ENCODE results near the gene TINAGL1. TPM values are rescaled to one million over a fixed set of nuclear protein-coding genes. Genes with fewer than 3 reads are reported as not detected.
A peak's percentile ranks its signal among the peaks of the same experiment; 100 is the strongest.

TINAGL1 gene, protein sequence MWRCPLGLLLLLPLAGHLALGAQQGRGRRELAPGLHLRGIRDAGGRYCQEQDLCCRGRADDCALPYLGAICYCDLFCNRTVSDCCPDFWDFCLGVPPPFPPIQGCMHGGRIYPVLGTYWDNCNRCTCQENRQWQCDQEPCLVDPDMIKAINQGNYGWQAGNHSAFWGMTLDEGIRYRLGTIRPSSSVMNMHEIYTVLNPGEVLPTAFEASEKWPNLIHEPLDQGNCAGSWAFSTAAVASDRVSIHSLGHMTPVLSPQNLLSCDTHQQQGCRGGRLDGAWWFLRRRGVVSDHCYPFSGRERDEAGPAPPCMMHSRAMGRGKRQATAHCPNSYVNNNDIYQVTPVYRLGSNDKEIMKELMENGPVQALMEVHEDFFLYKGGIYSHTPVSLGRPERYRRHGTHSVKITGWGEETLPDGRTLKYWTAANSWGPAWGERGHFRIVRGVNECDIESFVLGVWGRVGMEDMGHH
- not detected for total RNA-seq

GRCh38 chr1:31576201-31576669 is at the start of gene TINAGL1:
Gene TINAGL1, plus strand, starts transcription at chr1:31576515. Its CDS starts 634 bp downstream, at chr1:31577149.
- Mint-ChIP-seq H3K27ac (no peak within 1 kb of the TSS), H3K4me3 (no peak within 1 kb of the TSS), H3K36me3 (no peaks in the 10 kb centered on the region), H3K4me1 (ENCODE audit: low read depth in 2 of 2) (no peaks in the 10 kb centered on the region), H3K9me3 (no peaks in the 10 kb centered on the region), H3K27me3 (peaks cover 8 to 9% of the 10 kb centered on the region in 2 donors)
- ATAC-seq (peak in 1 of 2 donors; percentile 30), DNase-seq (ENCODE audit: low spot score) (no peak)

DNA sequence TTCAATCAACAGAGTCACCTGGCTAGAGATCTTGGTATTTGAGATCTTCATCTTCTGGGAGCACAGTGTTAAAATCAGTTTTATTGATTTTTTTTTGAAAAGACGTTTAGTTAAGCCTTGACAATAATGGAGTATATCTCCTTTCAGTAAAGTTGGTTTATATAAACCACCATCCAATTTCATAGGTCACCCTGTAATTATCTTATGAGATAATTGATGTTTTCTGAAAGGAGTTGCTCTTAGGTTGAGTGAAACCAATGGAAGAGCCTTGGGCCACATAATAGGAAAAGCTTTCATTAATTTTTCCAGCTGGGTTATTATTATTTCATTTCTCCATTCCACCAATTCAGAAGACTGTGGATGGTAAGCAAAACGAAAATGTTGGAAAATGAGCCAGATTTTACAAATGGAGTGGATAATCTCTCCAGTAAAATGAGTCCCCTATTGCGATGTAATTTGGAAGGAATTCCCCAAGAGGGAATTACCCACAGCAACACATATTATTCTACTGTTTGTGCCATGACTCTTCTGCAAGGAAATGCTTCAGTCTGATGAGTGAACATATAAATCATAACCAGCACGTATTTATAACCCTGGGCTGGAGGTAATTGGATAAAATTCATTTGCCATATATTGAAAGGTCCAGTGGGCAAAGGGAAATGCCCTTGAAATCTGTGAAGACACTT is 46.2 kb upstream of the TINAGL1 start:
- ATAC-seq = no peak

DNA sequence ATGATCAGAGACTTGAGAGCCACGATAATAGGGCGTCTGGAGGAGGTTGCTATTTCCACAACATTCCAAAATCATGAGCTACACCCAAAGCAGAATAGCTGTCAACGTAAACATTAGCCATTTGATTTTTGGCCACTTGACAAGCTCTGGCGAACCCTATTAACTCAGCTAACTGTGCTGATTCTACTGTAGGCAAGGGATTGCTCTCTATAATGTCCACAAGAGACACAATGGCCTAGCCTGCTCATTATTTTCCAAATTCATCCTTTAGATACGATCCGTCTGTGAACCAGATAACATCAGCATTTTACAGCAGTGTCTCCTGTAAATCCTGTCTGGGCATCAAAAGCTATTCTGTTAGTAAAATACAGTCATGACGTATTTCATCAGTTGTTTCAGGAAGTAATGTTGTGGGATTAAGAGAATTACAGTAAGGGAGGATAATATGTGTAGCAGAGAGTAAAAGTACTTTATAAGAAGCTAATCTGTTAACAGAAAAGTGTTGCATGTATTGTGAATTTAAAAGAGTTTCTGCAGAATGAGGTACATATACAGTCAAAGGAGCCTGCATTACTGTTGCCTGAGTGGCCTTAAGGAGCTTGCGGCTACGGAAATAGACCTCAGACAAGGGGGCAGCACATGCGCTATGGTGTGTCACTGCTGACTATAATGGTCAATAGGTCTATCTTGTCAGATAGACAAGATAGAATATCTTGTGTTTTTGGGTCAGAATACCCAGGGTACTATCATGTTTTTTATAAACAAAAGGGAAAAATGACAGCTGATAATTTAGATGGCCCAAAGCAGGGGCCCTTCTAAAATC is 44.9 kb upstream of the TINAGL1 start:
- Mint-ChIP-seq H3K4me3 (no peak overlapping the region), H3K4me1 (ENCODE audit: low read depth in 2 of 2) (peaks cover 0 to 4% of the 10 kb centered on the region in 2 donors), H3K36me3 (no peaks in the 10 kb centered on the region), H3K27ac (no peak overlapping the region), H3K27me3 (peaks cover 15 to 41% of the 10 kb centered on the region in 2 donors), H3K9me3 (no peaks in the 10 kb centered on the region)
- DNase-seq (ENCODE audit: low spot score) (no peak), ATAC-seq (no peak)

More for the DNA sequence above, 46.2 kb upstream of the TINAGL1 start:
- H3K4me1 Mint-ChIP-seq (ENCODE audit: low read depth in 2 of 2) = no peaks in the 10 kb centered on the region
- no peaks in the 10 kb centered on the region for H3K9me3 Mint-ChIP-seq
- peaks cover 14 to 41% of the 10 kb centered on the region in 2 donors for H3K27me3 Mint-ChIP-seq
- H3K27ac Mint-ChIP-seq = no peak overlapping the region
- no peak for DNase-seq (ENCODE audit: low spot score)
- no peaks in the 10 kb centered on the region for H3K36me3 Mint-ChIP-seq
- no peak overlapping the region for H3K4me3 Mint-ChIP-seq

DNA sequence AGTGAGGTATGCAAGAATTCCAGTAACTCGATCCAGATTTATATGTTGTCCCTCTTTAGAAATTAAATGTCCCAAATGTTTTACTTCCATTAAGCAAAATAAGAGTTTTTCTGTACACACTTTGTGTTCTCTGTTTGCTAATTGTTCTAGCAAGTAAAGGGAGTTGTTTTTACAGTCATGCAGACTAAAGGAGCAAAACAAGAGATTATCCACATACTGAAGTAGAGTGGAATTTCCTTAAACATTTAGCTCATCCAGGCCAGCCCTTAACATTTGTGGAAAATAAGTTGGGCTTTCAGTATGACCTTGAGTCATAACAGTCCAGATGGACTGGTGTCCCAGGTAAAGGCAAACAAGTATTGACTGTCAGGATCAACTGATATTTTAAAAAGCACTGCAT is 44.1 kb upstream of the TINAGL1 start:
- Mint-ChIP-seq H3K27ac (no peak overlapping the region), H3K9me3 (no peaks in the 10 kb centered on the region), H3K4me1 (ENCODE audit: low read depth in 2 of 2) (peaks cover 0 to 4% of the 10 kb centered on the region in 2 donors), H3K36me3 (no peaks in the 10 kb centered on the region), H3K27me3 (peaks cover 17 to 41% of the 10 kb centered on the region in 2 donors), H3K4me3 (no peak overlapping the region)
- no peak for ATAC-seq
- DNase-seq (ENCODE audit: low spot score) = no peak

GRCh38 chr1:31535561-31535960 is 40.8 kb upstream of the TINAGL1 start:
- H3K27me3 Mint-ChIP-seq = peaks cover 16 to 27% of the 10 kb centered on the region in 2 donors
- ATAC-seq (no peak), DNase-seq (ENCODE audit: low spot score) (no peak)
- no peaks in the 10 kb centered on the region for H3K36me3 Mint-ChIP-seq
- H3K9me3 Mint-ChIP-seq = no peaks in the 10 kb centered on the region
- peaks cover 0 to 4% of the 10 kb centered on the region in 2 donors for H3K4me1 Mint-ChIP-seq (ENCODE audit: low read depth in 2 of 2)
- no peak overlapping the region for H3K27ac Mint-ChIP-seq
- H3K4me3 Mint-ChIP-seq = no peak overlapping the region

GRCh38 chr1:31539329-31539728 is 37.0 kb upstream of the TINAGL1 start:
- Mint-ChIP-seq H3K27ac (no peak overlapping the region), H3K4me3 (no peak overlapping the region), H3K36me3 (no peaks in the 10 kb centered on the region), H3K27me3 (peaks cover 6 to 10% of the 10 kb centered on the region in 2 donors), H3K4me1 (ENCODE audit: low read depth in 2 of 2) (peaks cover 0 to 4% of the 10 kb centered on the region in 2 donors), H3K9me3 (no peaks in the 10 kb centered on the region)
- DNase-seq (ENCODE audit: low spot score) (no peak), ATAC-seq (no peak)

DNA sequence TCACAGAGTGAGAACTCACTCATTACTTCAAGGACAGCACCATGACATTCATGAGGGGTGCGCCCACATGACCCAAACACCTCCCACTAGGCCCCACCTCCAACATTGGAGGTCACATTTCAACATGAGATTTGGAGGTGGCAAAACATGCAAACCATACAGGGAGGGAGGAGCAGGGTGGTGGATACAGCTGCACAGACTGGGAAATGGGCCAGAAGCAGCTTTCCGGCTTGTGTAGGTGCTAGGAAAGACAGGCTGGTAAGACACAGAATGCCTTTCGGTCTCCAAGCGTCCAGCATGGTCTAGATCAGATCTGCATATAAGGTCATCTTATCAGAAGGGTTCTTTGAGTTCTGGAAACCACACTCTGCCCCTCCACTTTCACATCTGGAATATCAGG is 35.1 kb upstream of the TINAGL1 start:
- Mint-ChIP-seq H3K4me1 (ENCODE audit: low read depth in 2 of 2) (peaks cover 0 to 2% of the 10 kb centered on the region in 2 donors), H3K9me3 (no peaks in the 10 kb centered on the region), H3K36me3 (no peaks in the 10 kb centered on the region), H3K27ac (no peak overlapping the region), H3K4me3 (no peak overlapping the region), H3K27me3 (peaks cover 4 to 6% of the 10 kb centered on the region in 2 donors)
- DNase-seq (ENCODE audit: low spot score) = no peak
- ATAC-seq = no peak

- H3K27ac Mint-ChIP-seq = no peak overlapping the region
- H3K4me1 Mint-ChIP-seq (ENCODE audit: low read depth in 2 of 2) = peaks cover 3 to 6% of the 10 kb centered on the region in 2 donors
- ATAC-seq (no peak), DNase-seq (ENCODE audit: low spot score) (no peak)
- peaks cover 4 to 19% of the 10 kb centered on the region in 2 donors for H3K27me3 Mint-ChIP-seq
- no peaks in the 10 kb centered on the region for H3K36me3 Mint-ChIP-seq
- H3K9me3 Mint-ChIP-seq = no peaks in the 10 kb centered on the region
- no peak overlapping the region for H3K4me3 Mint-ChIP-seq
These were observed 30.3 kb upstream of the TINAGL1 start for GRCh38 chr1:31545927-31546540.

GRCh38 chr1:31548534-31548906 is 27.8 kb upstream of the TINAGL1 start:
- Mint-ChIP-seq H3K27me3 (peaks cover 7 to 22% of the 10 kb centered on the region in 2 donors), H3K36me3 (no peaks in the 10 kb centered on the region), H3K4me3 (no peak overlapping the region), H3K4me1 (ENCODE audit: low read depth in 2 of 2) (peaks cover 3 to 6% of the 10 kb centered on the region in 2 donors), H3K27ac (no peak overlapping the region), H3K9me3 (no peaks in the 10 kb centered on the region)
- peak; percentile 9 to 25 for ATAC-seq
- DNase-seq (ENCODE audit: low spot score) = no peak

GRCh38 chr1:31548907-31549808 is 27.2 kb upstream of the TINAGL1 start:
- ATAC-seq (peak; percentile 90 to 92), DNase-seq (ENCODE audit: low spot score) (peak; percentile 67)
- Mint-ChIP-seq H3K9me3 (no peaks in the 10 kb centered on the region), H3K27ac (no peak overlapping the region), H3K4me3 (peak overlapping the region; percentile 52), H3K27me3 (peaks cover 9 to 28% of the 10 kb centered on the region in 2 donors), H3K4me1 (ENCODE audit: low read depth in 2 of 2) (peaks cover 3 to 6% of the 10 kb centered on the region in 2 donors), H3K36me3 (no peaks in the 10 kb centered on the region)

DNA sequence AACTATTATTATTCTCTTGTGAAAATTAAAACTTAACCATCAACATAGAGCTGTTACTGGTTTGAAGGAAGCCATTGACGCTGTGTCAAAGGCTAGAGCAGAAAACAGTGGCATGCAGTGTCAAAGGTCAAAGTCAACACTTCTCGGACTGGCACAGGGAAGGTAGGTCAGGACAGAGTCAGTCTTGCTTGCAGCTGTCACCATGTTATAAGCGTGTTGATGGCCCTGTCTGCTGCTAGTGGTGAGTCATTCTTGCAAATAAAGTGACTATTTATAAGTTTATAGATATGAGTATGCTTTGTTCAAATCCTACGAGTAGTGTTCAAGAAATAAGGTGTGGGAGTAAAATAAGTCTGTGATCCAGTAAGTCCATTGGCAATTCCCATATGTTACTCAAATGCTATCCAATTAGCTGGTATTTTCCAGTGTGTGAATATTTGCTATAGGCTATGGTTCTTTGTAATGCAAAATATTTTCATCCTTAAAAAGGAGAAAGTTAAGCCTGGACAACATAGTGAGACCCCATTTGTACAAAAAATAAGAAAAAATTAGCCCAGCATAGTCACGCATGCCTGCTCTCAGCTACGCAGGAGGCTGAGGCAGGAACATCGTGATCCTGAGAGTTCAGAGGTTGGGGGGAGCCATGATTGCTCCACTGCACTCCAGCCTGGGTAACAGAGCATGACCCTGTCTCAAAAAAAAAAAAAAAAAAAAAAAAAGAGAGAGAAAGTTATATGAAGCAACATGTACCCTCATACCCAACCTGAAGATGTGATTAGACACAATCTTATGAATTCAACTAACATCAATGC is 26.3 kb upstream of the TINAGL1 start:
- no peak for DNase-seq (ENCODE audit: low spot score)
- H3K4me1 Mint-ChIP-seq (ENCODE audit: low read depth in 2 of 2) = peaks cover 3 to 6% of the 10 kb centered on the region in 2 donors
- H3K4me3 Mint-ChIP-seq = no peak overlapping the region
- no peak for ATAC-seq
- peaks cover 9 to 33% of the 10 kb centered on the region in 2 donors for H3K27me3 Mint-ChIP-seq
- no peak overlapping the region for H3K27ac Mint-ChIP-seq
- H3K36me3 Mint-ChIP-seq = no peaks in the 10 kb centered on the region
- H3K9me3 Mint-ChIP-seq = no peaks in the 10 kb centered on the region

- Mint-ChIP-seq H3K36me3 (no peaks in the 10 kb centered on the region), H3K27me3 (peaks cover 10 to 36% of the 10 kb centered on the region in 2 donors), H3K4me3 (no peak overlapping the region), H3K4me1 (ENCODE audit: low read depth in 2 of 2) (peaks cover 3 to 6% of the 10 kb centered on the region in 2 donors), H3K9me3 (no peaks in the 10 kb centered on the region), H3K27ac (no peak overlapping the region)
- ATAC-seq (no peak), DNase-seq (ENCODE audit: low spot score) (no peak)
These were observed 25.1 kb upstream of the TINAGL1 start for GRCh38 chr1:31551208-31551607.
